Daoy (cell line): ENCODE measurements around the gene TAF6. TPM values are rescaled to one million over a fixed set of nuclear protein-coding genes. Genes with fewer than 3 reads are reported as not detected.
A peak's percentile ranks its signal among the peaks of the same experiment; 100 is the strongest.

Source experiments
- DNase-seq: peaks from one replicate; pipeline ENCODE4 v3.0.0-alpha.2; 2015; ENCODE audit warnings: low read depth
- total RNA-seq: library from RNA; depleted of rRNA; stranded (reverse); fragments of >200 nt; shearing (Covaris generic); gene quantifications from 2 replicates; pipeline ENCODE4 v1.2.3, GENCODE V29; 2014; rRNA removed

The TAF6 gene
- 47.3 and 58.6 TPM in 2 replicates for total RNA-seq

GRCh38 chr7:100119072-100119969 is at the start of gene TAF6, which contains the start of gene CNPY4:
Gene TAF6 (minus strand): TSS chr7:100119358. CDS start chr7:100114209, 5,149 bp downstream.
Gene CNPY4 (plus strand): TSS chr7:100119634. CDS start chr7:100119745, 111 bp downstream.
- DNase-seq, result peak; percentile 100

GRCh38 chr7:100167912-100168323 is 48.8 kb upstream of the TAF6 start:
- DNase-seq, result no peak

GRCh38 chr7:100166970-100167911 is 48.1 kb upstream of the TAF6 start:
- DNase-seq, result no peak

GRCh38 chr7:100166317-100166940 is 47.3 kb upstream of the TAF6 start:
- DNase-seq, result no peak

- DNase-seq, result no peak
Observed at GRCh38 chr7:100163871-100164270, 44.7 kb upstream of the TAF6 start.

GRCh38 chr7:100163006-100163531 is 43.9 kb upstream of the TAF6 start:
- DNase-seq, result no peak

GRCh38 chr7:100160067-100160466 is 40.9 kb upstream of the TAF6 start:
- no peak for DNase-seq

- DNase-seq, result peak; percentile 70
Observed at GRCh38 chr7:100159099-100159623, 40.0 kb upstream of the TAF6 start.

GRCh38 chr7:100158229-100159098 is 39.3 kb upstream of the TAF6 start, which contains the start of gene TRAPPC14:
Gene TRAPPC14 (minus strand): TSS chr7:100158723. CDS start chr7:100158499, 224 bp downstream.
- DNase-seq, result peak; percentile 98

GRCh38 chr7:100157334-100158228 is 38.4 kb upstream of the TAF6 start:
- DNase-seq, result peak; percentile 54

- no peak for DNase-seq
Observed at GRCh38 chr7:100157069-100157333, 37.8 kb upstream of the TAF6 start.

- no peak for DNase-seq
Observed at GRCh38 chr7:100156331-100157068, 37.3 kb upstream of the TAF6 start.

GRCh38 chr7:100155553-100156317 is 36.6 kb upstream of the TAF6 start:
- no peak for DNase-seq

- no peak for DNase-seq
Observed at GRCh38 chr7:100154651-100155491, 35.7 kb upstream of the TAF6 start.

- DNase-seq, result no peak
Observed at GRCh38 chr7:100153708-100154535, 34.8 kb upstream of the TAF6 start.
